ENCODE data around the gene PTPRC. TPM values are rescaled to one million over a fixed set of nuclear protein-coding genes. Genes with fewer than 3 reads are reported as not detected.

PTPRC gene
- total and polyA plus RNA-seq, 4 experiments from 2014 or later: 915 to 1,019 (median 980) TPM

- CTCF ChIA-PET (ENCODE audit: partially characterized antibody): interaction anchor here (0.5 kb wide), 1 partner anchor 551 kb away, joined by 3 read pairs; no protein-coding TSS in a partner anchor
- H3K4me1 Mint-ChIP-seq: peaks cover 64 to 81% (median 71%) of the 10 kb centered on the region in 4 donors
- peak overlapping the region in 6 of 8 donors; percentile 13 to 71 (median 32) for H3K4me3 Mint-ChIP-seq
- no peaks in the 10 kb centered on the region for H3K27me3 ChIP-seq (ENCODE audit: insufficient read depth, low read length)
- intact Hi-C loops (cut with micrococcal nuclease): loop anchor here (10.0 kb wide), 1 partner anchor 420 kb away; no protein-coding TSS in a partner anchor
- peaks cover 37% of the 10 kb centered on the region for H3K36me3 ChIP-seq (ENCODE audit: insufficient read depth, low read length)
- POLR2A ChIA-PET (ENCODE audit: partially characterized antibody): no interaction called here
- no peak overlapping the region for H3K27ac ChIP-seq (ENCODE audit: low read depth, low read length)
- H3K27ac Mint-ChIP-seq: peak overlapping the region in 6 of 7 donors; percentile 72 to 89 (median 80)
- H3K4me1 ChIP-seq (ENCODE audit: insufficient read depth, low read length): peaks cover 89% of the 10 kb centered on the region
- peaks cover 57 to 64% of the 10 kb centered on the region in 2 donors for H3K36me3 Mint-ChIP-seq
- no peaks in the 10 kb centered on the region for H3K9me3 ChIP-seq (ENCODE audit: control insufficient read depth in 1 of 2, low read length in 2 of 2)
- H3K9me3 Mint-ChIP-seq: no peaks in the 10 kb centered on the region
- no peak for DNase-seq
- no peaks in the 10 kb centered on the region for H3K27me3 Mint-ChIP-seq
- H3K4me3 ChIP-seq (ENCODE audit: low read length in 2 of 2): no peak overlapping the region
Measured at GRCh38 chr1:198694542-198694941, 55.7 kb downstream of the PTPRC start.

- Histone ChIP-seq H3K27ac (ENCODE audit: low read depth, low read length) (no peak overlapping the region), H3K4me1 (ENCODE audit: insufficient read depth, low read length) (peaks cover 89% of the 10 kb centered on the region), H3K36me3 (ENCODE audit: insufficient read depth, low read length) (peaks cover 53% of the 10 kb centered on the region), H3K4me3 (ENCODE audit: low read length in 2 of 2) (no peak overlapping the region), H3K9me3 (ENCODE audit: control insufficient read depth in 1 of 2, low read length in 2 of 2) (no peaks in the 10 kb centered on the region), H3K27me3 (ENCODE audit: insufficient read depth, low read length) (no peaks in the 10 kb centered on the region)
- peaks cover 61 to 81% (median 72%) of the 10 kb centered on the region in 4 donors for H3K4me1 Mint-ChIP-seq
- intact Hi-C loops (cut with micrococcal nuclease): loop anchor here (10.0 kb wide), 1 partner anchor 421 kb away; no protein-coding TSS in a partner anchor
- H3K4me3 Mint-ChIP-seq: peak overlapping the region in 7 of 8 donors; percentile 33 to 75 (median 49)
- POLR2A ChIA-PET (ENCODE audit: partially characterized antibody): interaction anchor here (1.3 kb wide), 1 partner anchor 33 kb away, joined by 3 read pairs; no protein-coding TSS in a partner anchor
- DNase-seq: no peak
- peak overlapping the region; percentile 41 to 91 (median 71) for H3K27ac Mint-ChIP-seq
- CTCF ChIA-PET (ENCODE audit: partially characterized antibody): interaction anchor here (1.0 kb wide), 2 partner anchors 15 to 230 kb away, joined by 3 to 4 read pairs; no protein-coding TSS in a partner anchor
- H3K36me3 Mint-ChIP-seq: peaks cover 63 to 70% of the 10 kb centered on the region in 2 donors
- H3K27me3 Mint-ChIP-seq: no peaks in the 10 kb centered on the region
- no peaks in the 10 kb centered on the region for H3K9me3 Mint-ChIP-seq
Measured at GRCh38 chr1:198696211-198696610, 57.4 kb downstream of the PTPRC start.

DNA sequence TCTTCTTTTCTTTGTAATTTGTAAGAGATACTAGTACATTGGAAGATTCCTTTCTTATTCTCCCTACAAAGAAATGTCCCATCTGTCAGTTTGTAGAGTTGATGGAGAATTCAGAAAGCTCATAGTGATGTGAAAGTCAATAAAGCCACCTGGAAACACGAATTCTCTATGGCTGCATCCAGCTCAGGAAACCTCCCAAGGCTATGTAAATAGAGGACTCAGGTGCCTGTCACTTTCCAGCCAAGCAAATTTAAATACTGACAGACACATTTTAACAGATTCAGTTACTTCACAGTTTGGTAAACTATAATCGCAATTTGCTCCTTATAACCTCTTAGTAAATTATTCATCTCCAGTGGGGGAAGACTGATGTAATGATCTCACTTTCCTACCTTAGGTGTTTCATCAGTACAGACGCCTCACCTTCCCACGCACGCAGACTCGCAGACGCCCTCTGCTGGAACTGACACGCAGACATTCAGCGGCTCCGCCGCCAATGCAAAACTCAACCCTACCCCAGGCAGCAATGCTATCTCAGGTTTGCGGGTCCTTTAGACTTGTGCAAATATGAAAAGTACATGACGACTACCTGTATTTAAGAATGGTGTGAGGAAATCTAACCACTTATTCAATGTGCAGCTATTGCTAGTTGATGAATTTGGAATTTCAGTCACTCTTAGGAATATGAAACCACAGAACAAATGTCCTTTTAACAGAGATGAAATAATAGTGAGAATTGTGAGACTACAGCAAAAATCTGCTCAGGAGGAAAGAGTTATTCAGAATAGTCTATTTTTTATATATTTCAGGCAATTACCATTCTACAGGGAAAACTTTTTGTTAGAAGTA, 60.6 kb downstream of the PTPRC start:
- ChIA-PET CTCF (ENCODE audit: partially characterized antibody) (interaction anchor here (0.7 to 3.9 kb wide), 9 partner anchors 9 to 180 kb away, joined by 3 to 27 read pairs (median 4); no protein-coding TSS in a partner anchor), POLR2A (ENCODE audit: partially characterized antibody) (interaction anchor here (0.9 to 5.0 kb wide), 4 partner anchors 11 to 180 kb away, joined by 3 to 36 read pairs (median 26); no protein-coding TSS in a partner anchor)
- no peaks in the 10 kb centered on the region for H3K27me3 Mint-ChIP-seq
- H3K4me1 ChIP-seq (ENCODE audit: insufficient read depth, low read length): peaks cover 87% of the 10 kb centered on the region
- H3K9me3 Mint-ChIP-seq: no peaks in the 10 kb centered on the region
- H3K36me3 ChIP-seq (ENCODE audit: insufficient read depth, low read length): peaks cover 71% of the 10 kb centered on the region
- intact Hi-C loops (cut with micrococcal nuclease): loop anchor here (1.0 to 10.0 kb wide), 5 partner anchors 8 to 597 kb away; no protein-coding TSS in a partner anchor
- H3K27me3 ChIP-seq (ENCODE audit: insufficient read depth, low read length): no peaks in the 10 kb centered on the region
- peak overlapping the region in 6 of 8 donors; percentile 26 to 76 (median 52) for H3K4me3 Mint-ChIP-seq
- no peak overlapping the region for H3K4me3 ChIP-seq (ENCODE audit: low read length in 2 of 2)
- peak overlapping the region; percentile 33 for H3K27ac ChIP-seq (ENCODE audit: low read depth, low read length)
- H3K4me1 Mint-ChIP-seq: peaks cover 59 to 82% (median 70%) of the 10 kb centered on the region in 4 donors
- H3K36me3 Mint-ChIP-seq: peaks cover 63 to 75% of the 10 kb centered on the region in 2 donors
- DNase-seq: peak; percentile 60 to 72 (median 66)
- H3K9me3 ChIP-seq (ENCODE audit: control insufficient read depth in 1 of 2, low read length in 2 of 2): no peaks in the 10 kb centered on the region
- peak overlapping the region; percentile 85 to 91 (median 87) for H3K27ac Mint-ChIP-seq

DNA sequence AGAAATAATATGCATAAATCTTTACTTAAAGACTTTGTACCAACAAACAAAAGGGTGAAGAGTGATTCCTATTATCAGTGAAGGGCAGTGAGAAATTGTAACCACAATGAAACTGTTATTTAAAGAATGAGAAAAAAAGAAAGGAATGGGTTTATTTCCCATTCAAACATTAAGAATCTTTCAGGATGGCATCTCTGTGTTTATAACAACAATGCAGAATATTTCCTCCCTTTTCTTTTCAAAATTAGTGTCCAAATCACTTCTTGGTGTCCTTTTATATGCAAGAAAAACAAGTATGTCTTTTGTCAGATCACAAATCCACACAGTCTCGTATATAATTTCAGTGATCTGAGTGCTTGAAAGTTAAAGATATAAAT, 61.2 kb downstream of the PTPRC start:
- peaks cover 68 to 77% of the 10 kb centered on the region in 2 donors for H3K36me3 Mint-ChIP-seq
- POLR2A ChIA-PET (ENCODE audit: partially characterized antibody): interaction anchor here (1.7 to 5.0 kb wide), 6 partner anchors 12 to 79 kb away, joined by 4 to 36 read pairs (median 14); no protein-coding TSS in a partner anchor
- no peak overlapping the region for H3K27ac ChIP-seq (ENCODE audit: low read depth, low read length)

DNA sequence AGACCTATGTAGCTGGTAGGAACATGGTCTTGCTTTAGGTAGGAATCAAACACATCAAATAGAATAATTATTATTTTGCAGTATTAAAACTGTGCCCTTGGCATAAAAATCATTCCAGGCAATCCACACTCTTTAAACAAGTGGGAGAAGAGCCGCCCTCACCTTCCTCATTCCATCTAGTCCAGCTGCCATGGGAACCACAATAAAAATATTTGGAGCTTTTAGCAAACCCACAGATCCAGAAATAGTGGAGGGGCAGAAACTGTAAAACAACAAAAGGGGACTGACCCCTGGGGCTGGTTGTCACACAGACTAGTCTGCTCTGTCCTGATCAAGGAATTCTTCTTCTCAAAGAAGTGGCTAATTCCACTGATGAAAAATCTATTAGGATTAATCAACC, 61.6 kb downstream of the PTPRC start:
- intact Hi-C loops (cut with micrococcal nuclease): loop anchor here (5.0 kb wide), 1 partner anchor 598 kb away; no protein-coding TSS in a partner anchor
- Mint-ChIP-seq H3K27ac (peak overlapping the region; percentile 47 to 91 (median 84)), H3K4me3 (peak overlapping the region in 4 of 8 donors; percentile 5 to 71 (median 56)), H3K36me3 (peaks cover 71 to 81% of the 10 kb centered on the region in 2 donors), H3K4me1 (peaks cover 59 to 82% (median 73%) of the 10 kb centered on the region in 4 donors), H3K9me3 (no peaks in the 10 kb centered on the region), H3K27me3 (no peaks in the 10 kb centered on the region)
- no peaks in the 10 kb centered on the region for H3K9me3 ChIP-seq (ENCODE audit: control insufficient read depth in 1 of 2, low read length in 2 of 2)
- POLR2A ChIA-PET (ENCODE audit: partially characterized antibody): interaction anchor here (1.2 to 5.0 kb wide), 10 partner anchors 12 to 185 kb away, joined by 3 to 36 read pairs (median 6); no protein-coding TSS in a partner anchor
- peaks cover 81% of the 10 kb centered on the region for H3K36me3 ChIP-seq (ENCODE audit: insufficient read depth, low read length)
- DNase-seq: no peak
- H3K4me1 ChIP-seq (ENCODE audit: insufficient read depth, low read length): peaks cover 89% of the 10 kb centered on the region
- no peaks in the 10 kb centered on the region for H3K27me3 ChIP-seq (ENCODE audit: insufficient read depth, low read length)
- no peak overlapping the region for H3K27ac ChIP-seq (ENCODE audit: low read depth, low read length)
- CTCF ChIA-PET (ENCODE audit: partially characterized antibody): interaction anchor here (0.8 to 3.9 kb wide), 13 partner anchors 10 to 410 kb away, joined by 3 to 27 read pairs (median 3); no protein-coding TSS in a partner anchor
- H3K4me3 ChIP-seq (ENCODE audit: low read length in 2 of 2): no peak overlapping the region

More for the DNA sequence above, 61.2 kb downstream of the PTPRC start:
- H3K4me1 ChIP-seq (ENCODE audit: insufficient read depth, low read length): peaks cover 87% of the 10 kb centered on the region
- peaks cover 77% of the 10 kb centered on the region for H3K36me3 ChIP-seq (ENCODE audit: insufficient read depth, low read length)
- CTCF ChIA-PET (ENCODE audit: partially characterized antibody): interaction anchor here (1.1 to 3.9 kb wide), 7 partner anchors 10 to 180 kb away, joined by 3 to 27 read pairs (median 4); no protein-coding TSS in a partner anchor
- H3K9me3 Mint-ChIP-seq: no peaks in the 10 kb centered on the region
- no peak for DNase-seq
- H3K4me3 Mint-ChIP-seq: peak overlapping the region in 1 of 8 donors; percentile 52
- peak overlapping the region in 6 of 7 donors; percentile 86 to 91 (median 88) for H3K27ac Mint-ChIP-seq
- intact Hi-C loops (cut with micrococcal nuclease): loop anchor here (5.0 kb wide), 1 partner anchor 598 kb away; no protein-coding TSS in a partner anchor
- H3K9me3 ChIP-seq (ENCODE audit: control insufficient read depth in 1 of 2, low read length in 2 of 2): no peaks in the 10 kb centered on the region
- H3K4me1 Mint-ChIP-seq: peaks cover 58 to 82% (median 71%) of the 10 kb centered on the region in 4 donors
- no peaks in the 10 kb centered on the region for H3K27me3 Mint-ChIP-seq
- no peak overlapping the region for H3K4me3 ChIP-seq (ENCODE audit: low read length in 2 of 2)
- no peaks in the 10 kb centered on the region for H3K27me3 ChIP-seq (ENCODE audit: insufficient read depth, low read length)

- peak overlapping the region in 4 of 8 donors; percentile 5 to 71 (median 40) for H3K4me3 Mint-ChIP-seq
- CTCF ChIA-PET (ENCODE audit: partially characterized antibody): interaction anchor here (0.6 to 3.9 kb wide), 19 partner anchors 10 to 411 kb away, joined by 3 to 27 read pairs (median 3); no protein-coding TSS in a partner anchor
Measured at GRCh38 chr1:198701250-198701649, 62.4 kb downstream of the PTPRC start.

More at GRCh38 chr1:198701250-198701649, 62.4 kb downstream of the PTPRC start:
- intact Hi-C loops (cut with micrococcal nuclease): loop anchor here (5.0 kb wide), 1 partner anchor 599 kb away; no protein-coding TSS in a partner anchor
- no peaks in the 10 kb centered on the region for H3K9me3 ChIP-seq (ENCODE audit: control insufficient read depth in 1 of 2, low read length in 2 of 2)
- H3K4me1 Mint-ChIP-seq: peaks cover 63 to 85% (median 76%) of the 10 kb centered on the region in 4 donors
- H3K27ac Mint-ChIP-seq: peak overlapping the region in 6 of 7 donors; percentile 47 to 91 (median 80)
- no peak for DNase-seq
- no peak overlapping the region for H3K4me3 ChIP-seq (ENCODE audit: low read length in 2 of 2)
- H3K36me3 ChIP-seq (ENCODE audit: insufficient read depth, low read length): peaks cover 89% of the 10 kb centered on the region
- POLR2A ChIA-PET (ENCODE audit: partially characterized antibody): interaction anchor here (0.8 to 5.0 kb wide), 16 partner anchors 9 to 186 kb away, joined by 3 to 36 read pairs (median 4); no protein-coding TSS in a partner anchor
- peaks cover 75 to 86% of the 10 kb centered on the region in 2 donors for H3K36me3 Mint-ChIP-seq
- peaks cover 88% of the 10 kb centered on the region for H3K4me1 ChIP-seq (ENCODE audit: insufficient read depth, low read length)
- peak overlapping the region; percentile 14 for H3K27ac ChIP-seq (ENCODE audit: low read depth, low read length)
- H3K27me3 ChIP-seq (ENCODE audit: insufficient read depth, low read length): no peaks in the 10 kb centered on the region
- no peaks in the 10 kb centered on the region for H3K9me3 Mint-ChIP-seq
- H3K27me3 Mint-ChIP-seq: no peaks in the 10 kb centered on the region

Measured in CD4-positive, alpha-beta memory T cell (primary cell).